ENCODE results near the gene F13B. TPM values are rescaled to one million over a fixed set of nuclear protein-coding genes. Genes with fewer than 3 reads are reported as not detected.

The F13B gene
- total RNA-seq, 1 donor from 2014 or later, result not detected

Other genes starting within 250 kb of the F13B start
- gene CFHR1, start 247.5 kb downstream of the F13B start, total RNA-seq, result 0.94 TPM
- 0.31 TPM for gene CFHR4, start 179.2 kb downstream of the F13B start, total RNA-seq
- gene CFHR2, start 123.5 kb downstream of the F13B start, total RNA-seq, result not detected
- not detected for gene CFHR5, start 89.7 kb downstream of the F13B start, total RNA-seq
- 8.9 TPM for gene ASPM, start 79.4 kb upstream of the F13B start, total RNA-seq
- gene ZBTB41, start 134.0 kb upstream of the F13B start, total RNA-seq, result 114 TPM
- 27.5 TPM for gene CRB1, start 201.0 kb upstream of the F13B start, total RNA-seq

Measured in occipital lobe (tissue), 1 donor.